ENCODE data around the gene SEMA6B.
"Not testable (repeated sequence)": the region's sequence is repeated elsewhere in the genome, so short reads cannot be mapped to it uniquely, and the experiment has no call there.

DNA sequence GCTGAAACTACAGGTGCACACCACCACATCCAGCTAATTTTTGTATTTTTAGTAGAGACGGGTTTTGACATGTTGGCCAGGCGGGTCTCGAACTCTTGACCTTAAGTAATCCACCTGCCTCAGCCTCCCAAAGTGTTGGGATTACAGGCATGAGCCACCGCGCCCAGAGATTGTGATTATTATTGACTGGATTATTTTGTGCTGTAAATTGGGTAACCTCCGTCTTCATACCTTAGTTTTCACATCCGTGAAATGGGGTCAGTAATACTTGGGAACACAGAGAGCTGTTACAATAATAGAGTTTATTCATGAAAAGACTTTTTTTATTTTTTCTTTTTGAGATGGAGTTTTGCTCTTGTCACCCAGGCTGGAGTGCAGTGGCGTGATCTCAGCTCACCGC lies 35.7 kb upstream of the SEMA6B start:
- TF ChIP-seq CTCF, POLR2A, POLR2AphosphoS5 (IDR thresholded peaks at IDR 0.05): not testable (repeated sequence)

Data from breast epithelium (tissue), 3 donors.